DND-41 (cell line): Measurements from ENCODE around the gene MCTP1.

Experiments
- CTCF ChIP-seq: IDR thresholded peaks from 2 replicates; pipeline ENCODE4 v1.5.1; 2012; ENCODE audit warnings: borderline replicate concordance, low read length, moderate library complexity, mild to moderate bottlenecking; ENCODE audit not compliant: poor library complexity, severe bottlenecking; ENCODE audit errors: extremely low read depth
- EZH2 ChIP-seq: IDR thresholded peaks from 3 replicates; pipeline ENCODE4 v1.6.1; 2012; ENCODE audit warnings: borderline replicate concordance, low read depth, mild to moderate bottlenecking, moderate library complexity, low read length, inconsistent platforms; ENCODE audit not compliant: severe bottlenecking

DNA sequence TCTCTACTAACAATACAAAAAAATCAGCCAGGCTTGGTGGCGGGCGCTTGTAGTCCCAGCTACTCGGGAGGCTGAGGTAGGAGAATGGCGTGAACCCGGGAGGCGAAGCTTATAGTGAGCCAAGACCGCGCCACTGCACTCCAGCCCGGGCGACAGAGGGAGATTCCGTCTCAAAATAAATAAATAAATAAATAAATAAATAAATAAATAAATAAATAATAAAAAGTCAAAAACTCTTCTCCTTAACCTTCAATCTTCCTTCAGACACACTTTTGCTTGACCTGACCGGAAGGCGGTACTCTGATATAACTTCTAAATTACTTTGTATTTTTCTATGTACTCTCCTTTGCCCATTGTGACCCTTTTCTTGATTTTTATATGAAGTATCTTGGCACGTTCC is 364.3 kb downstream of the MCTP1 start:
- TF ChIP-seq CTCF (no peak), EZH2 (no peak)
